HCT116 (cell line): ENCODE measurements around the gene KCNB1. TPM values are rescaled to one million over a fixed set of nuclear protein-coding genes. Genes with fewer than 3 reads are reported as not detected.

ENCODE experiments used
- ATAC-seq: fragments of 200-7000 bp; cut with Tn5 transposase; 2 replicates; pipeline ENCODE4 v1.9.1; 2020; ENCODE audit warnings: mild to moderate bottlenecking, moderate library complexity
- BruUV-seq: library from RNA; stranded (reverse); fragments of 400-500 nt; replicated peaks from 2 replicates; lab custom pipeline; 2021; lab: Mats Ljungman, UMichigan
- CTCF ChIA-PET: fragments of 300-600 bp; sonication (Branson Sonifier 250); formaldehyde crosslinking; loops from one replicate; lab custom pipeline; 2021; ENCODE audit warnings: antibody characterized with exemption; lab: Charles Lee
- POLR2A ChIA-PET: fragments of 300-600, 350-600 bp; sonication (Branson Sonifier 250); formaldehyde crosslinking; loops from one replicate; lab custom pipeline; 2021; ENCODE audit warnings: antibody characterized with exemption; lab: Charles Lee
- RAD21 ChIA-PET, 2 experiments: fragments of 300-600 bp; sonication (Branson Sonifier 250); formaldehyde crosslinking; loops; one replicate each; lab custom pipeline; 2023; ENCODE audit warnings: low total read pairs in 2 of 2; ENCODE audit not compliant: uncharacterized antibody in 2 of 2, unreplicated experiment in 2 of 2, low non-redundant PET in 1 of 2; lab: Charles Lee
- DNase-seq: peaks from one replicate; pipeline ENCODE4 v3.0.0-alpha.2; 2010; ENCODE audit warnings: low read depth, low spot score
- H2AFZ ChIP-seq: fragments of 200-600 bp; shearing (Covaris generic), sonication (generic); 2 replicates; pipeline ENCODE4 v1.6.1; 2017; ENCODE audit warnings: low read depth, mixed run types, mixed read lengths, antibody characterized with exemption, low read length; ENCODE audit not compliant: poor library complexity, severe bottlenecking
- H3K27ac ChIP-seq: 2 replicates; pipeline ENCODE4 v1.5.1; 2012; ENCODE audit warnings: low read depth, low read length
- H3K27me3 ChIP-seq: fragments of 200-600 bp; sonication (generic); 2 replicates; pipeline ENCODE4 v1.6.1; 2016; ENCODE audit warnings: mixed run types, low read length, mixed read lengths; ENCODE audit not compliant: insufficient read depth
- H3K36me3 ChIP-seq, 2 experiments: fragments of 200-500 bp in 1 of 2; fragments of 200-600 bp in 1 of 2; sonication (Bioruptor generic) in 1 of 2; sonication (generic) in 1 of 2; 2 replicates each; pipeline versions ENCODE4 v1.5.1 to v1.6.1; 2014 to 2016; ENCODE audit warnings: low read length in 2 of 2, inconsistent platforms in 1 of 2, mixed read lengths in 1 of 2, mixed run types in 1 of 2; ENCODE audit not compliant: insufficient read depth in 2 of 2, control insufficient read depth in 1 of 2
- H3K4me1 ChIP-seq, 2 experiments: fragments of 200-600 bp in 1 of 2; sonication (generic) in 1 of 2; 2 replicates each; pipeline versions ENCODE4 v1.5.1 to v1.6.1; 2012 to 2017; ENCODE audit warnings: low read length in 2 of 2, inconsistent platforms in 1 of 2, mild to moderate bottlenecking in 1 of 2, mixed read lengths in 1 of 2, mixed run types in 1 of 2, moderate library complexity in 1 of 2; ENCODE audit not compliant: insufficient read depth in 2 of 2, control insufficient read depth in 1 of 2
- H3K4me2 ChIP-seq: fragments of 200-600 bp; sonication (generic); 2 replicates; pipeline ENCODE4 v1.6.1; 2017; ENCODE audit warnings: mixed run types, low read length, mixed read lengths
- H3K4me3 ChIP-seq, 2 experiments: fragments of 200-600 bp in 1 of 2; sonication (generic) in 1 of 2; replicated peaks in 1 of 2; 2 replicates each; pipeline ENCODE4 v1.5.1; 2011 to 2016; ENCODE audit warnings: low read length in 2 of 2, control low read depth in 1 of 2, low read depth in 1 of 2, mild to moderate bottlenecking in 1 of 2, mixed read lengths in 1 of 2, mixed run types in 1 of 2
- H3K79me2 ChIP-seq: fragments of 200-600 bp; sonication (generic); 2 replicates; pipeline ENCODE4 v1.6.1; 2017; ENCODE audit warnings: mild to moderate bottlenecking, mixed run types, low read length, moderate library complexity, mixed read lengths; ENCODE audit not compliant: insufficient read depth
- H3K9ac ChIP-seq: fragments of 200-600 bp; sonication (generic); 2 replicates; pipeline ENCODE4 v1.6.1; 2016; ENCODE audit warnings: low read length, mixed read lengths
- H3K9me2 ChIP-seq: fragments of 200-600 bp; sonication (generic), shearing (Covaris generic); 2 replicates; pipeline ENCODE4 v1.6.1; 2017; ENCODE audit warnings: mixed run types, mild to moderate bottlenecking, moderate library complexity; ENCODE audit not compliant: insufficient read depth
- H3K9me3 ChIP-seq, 2 experiments: fragments of 200-500 bp in 1 of 2; fragments of 200-600 bp in 1 of 2; sonication (Bioruptor generic) in 1 of 2; sonication (generic) in 1 of 2; 2 replicates each; pipeline ENCODE4 v1.6.1; 2014 to 2017; ENCODE audit warnings: low read length in 2 of 2, mixed read lengths in 2 of 2, inconsistent platforms in 1 of 2, low read depth in 1 of 2, mild to moderate bottlenecking in 1 of 2, mixed run types in 1 of 2, moderate library complexity in 1 of 2; ENCODE audit not compliant: control insufficient read depth in 1 of 2, insufficient read depth in 1 of 2
- H4K20me1 ChIP-seq: fragments of 200-600 bp; sonication (generic), shearing (Covaris generic); 2 replicates; pipeline ENCODE4 v1.6.1; 2017; ENCODE audit warnings: mixed run types, mild to moderate bottlenecking, moderate library complexity; ENCODE audit not compliant: insufficient read depth
- CBX3 ChIP-seq: IDR thresholded peaks from 2 replicates; pipeline ENCODE4 v1.6.1; 2012; ENCODE audit warnings: low read depth
- CTCF ChIP-seq, 3 experiments: fragments of 200-600 bp in 1 of 3; sonication (generic) in 1 of 3; IDR thresholded peaks in 2 of 3; conservative IDR thresholded peaks in 1 of 3; 2 replicates each; pipeline ENCODE4 v1.5.1; 2012 to 2017; ENCODE audit warnings: low read depth in 2 of 3, low read length in 2 of 3, antibody characterized with exemption in 1 of 3, borderline replicate concordance in 1 of 3, control low read depth in 1 of 3, mild to moderate bottlenecking in 1 of 3, mixed read lengths in 1 of 3, mixed run types in 1 of 3, moderate library complexity in 1 of 3; ENCODE audit not compliant: insufficient read depth in 1 of 3
- ELF1 ChIP-seq: IDR thresholded peaks from 2 replicates; pipeline ENCODE4 v1.6.1; 2012; ENCODE audit warnings: low read depth, borderline replicate concordance
- EZH2 ChIP-seq: fragments of 200-600 bp; sonication (generic); IDR thresholded peaks from 2 replicates; pipeline ENCODE4 v1.6.1; 2017; ENCODE audit warnings: antibody characterized with exemption, mixed run types
- EZH2phosphoT487 ChIP-seq: fragments of 200-600 bp; IDR thresholded peaks from 2 replicates; pipeline ENCODE4 v1.6.1; 2018; ENCODE audit warnings: antibody characterized with exemption, borderline replicate concordance
- FOSL1 ChIP-seq: IDR thresholded peaks from 2 replicates; pipeline ENCODE4 v1.6.1; 2012; ENCODE audit warnings: low read depth
- JUND ChIP-seq: IDR thresholded peaks from 2 replicates; pipeline ENCODE4 v1.6.1; 2012
- POLR2AphosphoS5 ChIP-seq: IDR thresholded peaks from 2 replicates; pipeline ENCODE4 v1.6.1; 2011; ENCODE audit warnings: mild to moderate bottlenecking, low read depth, low read length, moderate library complexity
- SIN3A ChIP-seq: IDR thresholded peaks from 2 replicates; pipeline ENCODE4 v1.6.1; 2012; ENCODE audit warnings: low read depth
- ZFX ChIP-seq: fragments of 450-650 bp; IDR thresholded peaks from 2 replicates; pipeline ENCODE4 v1.6.1; 2017
- ZNF274 ChIP-seq: fragments of 200-500 bp; sonication (Bioruptor generic); IDR thresholded peaks from 2 replicates; pipeline ENCODE4 v1.6.1; 2014; ENCODE audit warnings: mild to moderate bottlenecking, low read depth, low read length, inconsistent platforms
- intact Hi-C: fragments of 100-400 bp; cut with micrococcal nuclease; formaldehyde crosslinking; loops from 2 replicates; pipeline ENCODE4 v1.10.0; 2022
- total RNA-seq: library from RNA; stranded (reverse); gene quantifications from one replicate; pipeline ENCODE4 v1.2.1, GENCODE V29; 2021; ENCODE audit not compliant: unreplicated experiment
- TF ChIP-seq, protein P1 (sequence below): IDR thresholded peaks from 2 replicates; pipeline ENCODE4 v1.6.1; 2012
- TF ChIP-seq, protein P2 (sequence below): IDR thresholded peaks from 2 replicates; pipeline ENCODE4 v1.6.1; 2012
- TF ChIP-seq, protein P3 (sequence below): IDR thresholded peaks from 2 replicates; pipeline ENCODE4 v1.6.1; 2012; ENCODE audit warnings: low read depth

KCNB1 gene
- total RNA-seq, 1 experiment from 2014 or later, result 0.79 TPM

GRCh38 chr20:49375170-49375569, 107.3 kb downstream of the KCNB1 start:
- H3K9me3 ChIP-seq, result no peaks in the 10 kb centered on the region
- H3K27me3 ChIP-seq, result peaks cover 27% of the 10 kb centered on the region
- no peaks in the 10 kb centered on the region for H3K9me2 ChIP-seq
- H2AFZ ChIP-seq, result no peak overlapping the region
- ATAC-seq (no peak), DNase-seq (no peak)
- no peak for TF ChIP-seq SIN3A
- no peak for TF ChIP-seq FOSL1
- TF ChIP-seq ZFX, result no peak
- TF ChIP-seq EZH2phosphoT487, result no peak
- TF ChIP-seq ELF1, result no peak
- TF ChIP-seq CBX3, result no peak
- TF ChIP-seq, protein P1, sequence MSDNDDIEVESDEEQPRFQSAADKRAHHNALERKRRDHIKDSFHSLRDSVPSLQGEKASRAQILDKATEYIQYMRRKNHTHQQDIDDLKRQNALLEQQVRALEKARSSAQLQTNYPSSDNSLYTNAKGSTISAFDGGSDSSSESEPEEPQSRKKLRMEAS, result no peak
- TF ChIP-seq, protein P2, sequence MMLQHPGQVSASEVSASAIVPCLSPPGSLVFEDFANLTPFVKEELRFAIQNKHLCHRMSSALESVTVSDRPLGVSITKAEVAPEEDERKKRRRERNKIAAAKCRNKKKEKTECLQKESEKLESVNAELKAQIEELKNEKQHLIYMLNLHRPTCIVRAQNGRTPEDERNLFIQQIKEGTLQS, result no peak
- TF ChIP-seq POLR2AphosphoS5, result no peak
- TF ChIP-seq EZH2, result no peak
- no peak for TF ChIP-seq CTCF (IDR thresholded peaks at IDR 0.05 in 2 of 3, conservative IDR thresholded peaks at IDR 0.05 in 1 of 3; ENCODE audit: borderline replicate concordance in 1 of 3, insufficient read depth in 1 of 3, low read depth in 2 of 3, low read length in 2 of 3)
- no peak for TF ChIP-seq ZNF274
- TF ChIP-seq, protein P3, sequence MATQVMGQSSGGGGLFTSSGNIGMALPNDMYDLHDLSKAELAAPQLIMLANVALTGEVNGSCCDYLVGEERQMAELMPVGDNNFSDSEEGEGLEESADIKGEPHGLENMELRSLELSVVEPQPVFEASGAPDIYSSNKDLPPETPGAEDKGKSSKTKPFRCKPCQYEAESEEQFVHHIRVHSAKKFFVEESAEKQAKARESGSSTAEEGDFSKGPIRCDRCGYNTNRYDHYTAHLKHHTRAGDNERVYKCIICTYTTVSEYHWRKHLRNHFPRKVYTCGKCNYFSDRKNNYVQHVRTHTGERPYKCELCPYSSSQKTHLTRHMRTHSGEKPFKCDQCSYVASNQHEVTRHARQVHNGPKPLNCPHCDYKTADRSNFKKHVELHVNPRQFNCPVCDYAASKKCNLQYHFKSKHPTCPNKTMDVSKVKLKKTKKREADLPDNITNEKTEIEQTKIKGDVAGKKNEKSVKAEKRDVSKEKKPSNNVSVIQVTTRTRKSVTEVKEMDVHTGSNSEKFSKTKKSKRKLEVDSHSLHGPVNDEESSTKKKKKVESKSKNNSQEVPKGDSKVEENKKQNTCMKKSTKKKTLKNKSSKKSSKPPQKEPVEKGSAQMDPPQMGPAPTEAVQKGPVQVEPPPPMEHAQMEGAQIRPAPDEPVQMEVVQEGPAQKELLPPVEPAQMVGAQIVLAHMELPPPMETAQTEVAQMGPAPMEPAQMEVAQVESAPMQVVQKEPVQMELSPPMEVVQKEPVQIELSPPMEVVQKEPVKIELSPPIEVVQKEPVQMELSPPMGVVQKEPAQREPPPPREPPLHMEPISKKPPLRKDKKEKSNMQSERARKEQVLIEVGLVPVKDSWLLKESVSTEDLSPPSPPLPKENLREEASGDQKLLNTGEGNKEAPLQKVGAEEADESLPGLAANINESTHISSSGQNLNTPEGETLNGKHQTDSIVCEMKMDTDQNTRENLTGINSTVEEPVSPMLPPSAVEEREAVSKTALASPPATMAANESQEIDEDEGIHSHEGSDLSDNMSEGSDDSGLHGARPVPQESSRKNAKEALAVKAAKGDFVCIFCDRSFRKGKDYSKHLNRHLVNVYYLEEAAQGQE, result no peak
- no peak for TF ChIP-seq JUND
- H3K9ac ChIP-seq, result no peak overlapping the region
- RAD21 ChIA-PET, result no interaction called here
- no peak overlapping the region for H3K4me2 ChIP-seq
- H4K20me1 ChIP-seq, result no peaks in the 10 kb centered on the region
- no peaks in the 10 kb centered on the region for H3K36me3 ChIP-seq
- POLR2A ChIA-PET, result interaction anchor here (1.1 kb wide), 1 partner anchor 10 kb away, joined by 5 read pairs; no protein-coding TSS in a partner anchor
- H3K27ac ChIP-seq, result no peak overlapping the region
- no peak overlapping the region for H3K4me3 ChIP-seq
- no TSS peak for BruUV-seq
- CTCF ChIA-PET, result no interaction called here
- no peaks in the 10 kb centered on the region; a peak in 1 of 4 replicates for H3K4me1 ChIP-seq
- H3K79me2 ChIP-seq, result no peaks in the 10 kb centered on the region
- intact Hi-C loops, result no loop called here
